Activated CD8-positive, alpha-beta memory T cell treated with anti-CD3 and anti-CD28 coated beads, Interleukin-2, amount 50 U/mL, for 4 hours (primary cell): ENCODE data around the gene ATXN7L2.

Experiments
- DNase-seq: peaks from one replicate; pipeline ENCODE4 v3.0.0-alpha.2; 2020

The ATXN7L2 gene

GRCh38 chr1:109476825-109477224 lies 6.9 kb upstream of the ATXN7L2 start:
- no peak for DNase-seq

GRCh38 chr1:109477821-109478220 lies 5.9 kb upstream of the ATXN7L2 start:
- no peak for DNase-seq

GRCh38 chr1:109478806-109479205 lies 4.9 kb upstream of the ATXN7L2 start:
- DNase-seq: peak; percentile 22

DNA sequence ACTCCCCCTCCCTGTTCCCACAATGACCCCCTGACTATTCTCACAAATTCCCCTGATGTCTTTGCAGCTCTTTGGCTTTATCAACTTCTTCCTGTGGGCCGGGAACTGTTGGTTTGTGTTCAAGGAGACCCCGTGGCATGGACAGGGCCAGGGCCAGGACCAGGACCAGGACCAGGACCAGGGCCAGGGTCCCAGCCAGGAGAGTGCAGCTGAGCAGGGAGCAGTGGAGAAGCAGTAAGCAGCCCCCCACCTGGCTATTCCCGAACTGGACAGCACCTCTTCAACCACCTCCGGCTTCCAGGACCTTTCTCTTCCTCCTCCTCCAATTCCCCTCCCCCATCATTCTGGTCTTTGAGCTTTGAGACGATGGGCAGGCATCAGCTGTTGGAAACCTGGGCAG lies 4.4 kb upstream of the ATXN7L2 start:
- no peak for DNase-seq

- no peak for DNase-seq
Measured at GRCh38 chr1:109479901-109480300, 3.8 kb upstream of the ATXN7L2 start.

GRCh38 chr1:109481646-109482045 lies 2.1 kb upstream of the ATXN7L2 start:
- no peak for DNase-seq

- DNase-seq: no peak
Measured at GRCh38 chr1:109482242-109482641, 1.5 kb upstream of the ATXN7L2 start.

DNA sequence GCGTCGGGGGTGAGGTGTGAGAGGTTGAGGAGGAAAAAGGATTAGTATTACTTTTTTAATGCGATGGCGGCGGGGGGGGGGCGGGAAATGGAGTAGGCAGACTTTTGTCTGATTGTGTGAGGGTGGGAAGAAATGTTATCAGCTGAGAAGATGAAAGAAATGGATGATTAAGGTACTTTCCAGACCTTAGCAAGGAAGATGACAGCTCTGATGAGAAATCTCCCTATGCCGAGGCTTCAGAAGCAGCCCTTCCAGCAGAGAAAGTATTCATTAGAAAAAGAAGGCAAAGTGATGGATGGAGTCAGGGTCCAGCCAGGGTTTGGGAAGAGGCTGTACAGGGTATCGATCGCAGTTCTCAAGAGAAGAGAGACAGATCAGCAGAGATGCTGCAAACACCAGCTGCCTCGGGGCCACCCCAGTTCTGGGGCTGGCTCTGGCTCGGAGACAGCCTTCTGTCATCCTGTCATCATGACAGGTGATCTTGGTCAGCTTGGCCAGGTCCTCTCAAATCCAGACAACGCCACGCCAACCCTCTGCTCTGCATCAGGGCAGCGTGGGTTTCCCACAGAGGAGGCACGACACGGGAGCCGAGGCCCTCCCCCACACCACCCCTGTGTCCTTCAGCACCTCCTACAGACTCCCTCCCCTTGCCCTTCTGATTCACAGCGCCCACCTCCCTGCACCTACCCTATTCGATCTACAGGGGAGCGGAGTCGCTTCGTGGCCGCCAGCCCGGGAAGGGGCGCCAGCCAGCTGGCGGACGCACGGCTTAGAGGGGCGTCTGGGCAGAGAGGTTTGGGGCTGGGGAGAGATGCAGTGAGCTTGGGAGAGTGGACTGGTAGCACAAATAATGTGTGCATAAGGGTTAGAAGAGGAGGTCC lies 674 bp upstream of the ATXN7L2 start:
- peak; percentile 45 for DNase-seq

DNA sequence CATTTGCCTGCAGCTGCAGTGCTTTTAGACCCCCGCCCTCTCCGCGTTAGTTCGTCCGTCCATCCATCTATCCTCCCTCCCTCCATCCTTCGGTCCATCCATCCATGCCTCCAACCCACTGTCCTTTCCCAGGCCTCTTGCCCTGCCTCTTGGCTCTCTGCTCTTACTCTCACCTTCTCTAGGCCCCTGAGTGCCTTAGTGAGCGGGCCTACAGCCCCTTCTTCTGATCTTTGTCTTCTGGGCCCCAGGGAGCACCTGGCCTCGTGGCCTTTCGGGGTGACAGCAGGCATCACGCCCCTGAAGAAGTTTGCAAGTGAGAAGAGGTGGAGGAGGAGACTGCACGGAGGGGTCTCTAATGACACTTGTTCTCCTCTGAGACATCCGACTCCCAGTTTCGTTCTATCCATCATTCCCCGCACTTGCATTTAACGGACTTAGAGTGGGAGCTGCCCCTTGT lies 842 bp downstream of the ATXN7L2 start:
- no peak for DNase-seq

- no peak for DNase-seq
Measured at GRCh38 chr1:109485001-109485400, 1.3 kb downstream of the ATXN7L2 start.

DNA sequence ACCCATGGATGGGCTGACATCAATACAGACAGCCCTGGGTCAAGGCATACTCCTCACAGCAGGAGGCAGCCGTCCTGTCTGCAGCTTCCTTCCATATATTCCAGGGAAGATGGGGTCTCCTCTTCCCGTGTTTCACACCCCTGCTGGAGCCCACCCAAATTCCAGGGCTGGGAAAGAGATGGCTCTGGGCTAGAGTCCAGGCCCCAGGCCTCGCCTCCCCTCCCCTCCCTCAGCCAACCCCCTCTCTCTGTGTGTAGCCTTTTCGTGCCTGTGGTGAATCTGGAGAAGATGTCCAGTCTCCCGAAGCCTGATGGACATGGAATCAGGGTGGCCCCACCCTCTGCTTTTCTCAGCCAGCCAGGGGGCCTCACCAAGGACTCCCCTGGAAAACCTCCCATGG lies 3.6 kb downstream of the ATXN7L2 start:
- DNase-seq: no peak

- DNase-seq: no peak
Measured at GRCh38 chr1:109488201-109488600, 4.5 kb downstream of the ATXN7L2 start.

GRCh38 chr1:109488696-109489095 lies 5.0 kb downstream of the ATXN7L2 start:
- DNase-seq: no peak

DNA sequence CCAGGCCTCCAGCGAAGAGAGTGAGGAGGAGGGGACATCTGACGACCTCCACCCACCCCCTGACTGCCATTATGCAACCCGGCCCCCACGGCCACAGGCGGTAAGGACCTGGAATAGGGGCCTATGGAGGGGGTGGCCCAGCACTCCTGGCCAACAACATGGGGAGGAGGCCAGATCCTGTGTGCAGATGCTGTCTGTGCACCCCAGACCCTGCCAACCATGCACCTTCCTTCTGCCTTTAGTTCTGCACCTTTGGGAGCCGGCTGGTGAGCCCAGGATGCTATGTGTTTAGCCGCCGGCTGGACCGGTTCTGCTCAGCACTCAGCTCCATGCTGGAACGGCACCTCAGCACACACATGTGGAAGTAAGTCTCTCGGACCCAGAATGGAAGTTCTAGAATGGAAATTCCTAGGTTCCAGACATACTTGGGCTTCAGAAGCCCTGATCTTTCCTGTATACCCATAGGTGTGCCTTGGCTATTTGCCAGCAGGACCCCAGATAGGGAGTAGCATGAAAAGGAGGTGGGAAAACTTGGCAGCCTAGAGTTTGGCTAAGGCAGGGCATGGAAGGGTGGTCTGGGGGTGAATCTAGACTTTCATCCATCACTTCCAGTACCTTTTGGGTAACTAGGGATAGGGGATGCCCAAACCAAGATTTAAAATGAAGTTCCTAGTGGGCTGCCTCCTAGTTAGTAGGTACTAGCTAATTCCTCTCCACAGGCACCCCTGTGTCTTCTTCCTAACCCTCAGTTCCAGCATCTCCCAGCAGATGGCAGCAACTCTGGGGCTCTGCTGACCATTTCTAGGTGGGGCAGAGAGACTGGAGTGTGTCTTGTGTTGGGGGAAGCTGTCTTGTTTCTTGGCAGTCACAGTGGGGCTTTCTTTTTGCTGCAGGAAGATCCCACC lies 6.6 kb downstream of the ATXN7L2 start:
- DNase-seq: peak; percentile 78

GRCh38 chr1:109490934-109491302 lies 7.2 kb downstream of the ATXN7L2 start:
- no peak for DNase-seq

DNA sequence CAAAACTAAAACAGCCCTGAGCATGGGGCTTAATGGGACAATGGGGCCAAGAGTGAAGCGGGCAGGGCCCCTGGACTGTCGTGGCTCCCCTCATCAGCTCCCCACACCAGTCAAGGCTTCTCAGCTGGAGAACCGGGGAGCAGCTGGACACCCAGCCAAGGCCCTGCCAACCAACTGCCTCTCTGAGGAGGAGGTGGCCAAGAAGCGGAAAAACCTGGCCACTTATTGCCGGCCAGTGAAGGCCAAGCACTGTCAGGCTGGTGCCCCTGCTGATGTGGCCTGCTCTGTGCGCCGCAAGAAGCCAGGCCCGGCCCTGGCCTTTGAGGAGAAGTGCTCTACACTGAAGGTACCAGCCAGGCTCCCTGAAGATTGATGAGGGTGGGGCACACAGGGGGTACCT lies 7.7 kb downstream of the ATXN7L2 start:
- no peak for DNase-seq

- DNase-seq: no peak
Measured at GRCh38 chr1:109492779-109493178, 9.1 kb downstream of the ATXN7L2 start.

DNA sequence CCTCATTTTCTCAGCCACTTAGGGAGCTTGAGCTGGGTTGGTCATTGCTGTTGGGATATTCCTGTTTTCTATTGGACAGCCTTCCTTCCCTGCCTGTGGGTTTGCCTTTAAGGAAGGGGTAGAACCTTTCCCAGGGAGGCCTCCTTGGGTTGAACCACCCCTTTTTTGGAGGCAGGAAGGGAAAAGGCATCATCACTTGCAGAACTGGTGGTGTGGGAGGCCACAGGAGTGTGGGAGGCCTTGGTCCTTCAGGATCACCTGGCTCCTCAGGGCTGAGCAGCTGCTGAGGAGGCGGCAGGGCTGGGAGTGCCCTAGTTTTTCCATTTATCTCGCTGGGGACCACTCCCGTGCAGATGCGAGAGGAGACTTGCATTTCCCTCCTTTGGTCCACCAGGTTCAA lies 9.5 kb downstream of the ATXN7L2 start:
- DNase-seq: no peak

DNA sequence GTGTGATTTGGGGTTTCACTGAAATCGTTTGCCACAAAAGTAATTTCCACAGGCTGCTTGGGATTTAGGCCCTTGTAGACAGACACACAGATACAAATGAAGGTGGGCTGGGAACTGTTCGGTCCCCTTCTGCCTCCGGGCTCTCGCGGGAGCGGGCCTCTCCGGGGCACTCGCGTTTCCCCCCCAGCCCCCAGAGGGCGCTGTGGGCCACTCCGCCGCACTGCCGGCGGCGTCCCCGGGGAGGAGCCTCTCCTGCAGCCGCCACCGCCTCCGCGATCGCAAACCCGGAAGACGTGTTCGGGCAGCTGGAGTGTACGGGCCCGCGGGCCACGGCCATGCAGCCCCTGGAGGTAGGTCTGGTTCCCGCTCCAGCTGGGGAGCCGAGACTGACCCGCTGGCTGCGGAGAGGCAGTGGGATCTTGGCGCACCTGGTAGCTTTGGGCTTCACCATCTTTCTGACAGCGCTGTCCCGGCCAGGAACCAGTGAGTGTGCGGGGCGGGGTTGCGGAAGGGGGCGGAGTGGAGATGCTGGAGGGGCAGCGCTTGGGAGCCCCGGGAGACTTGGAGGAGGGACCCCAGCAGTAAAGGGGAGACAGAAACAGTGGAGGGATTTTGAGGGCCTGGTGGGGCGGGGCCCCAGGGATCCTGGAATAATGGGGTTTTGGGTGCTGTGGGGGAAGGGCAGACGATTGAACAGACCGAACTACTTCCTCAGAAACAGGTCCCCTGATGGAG lies 10.3 kb downstream of the ATXN7L2 start, which contains the start of gene CYB561D1:
TSS of gene CYB561D1 (plus strand) at position 290 of the 735 bp plus-strand sequence. CDS start at position 336, 46 bp downstream.
- peak; percentile 91 for DNase-seq

DNA sequence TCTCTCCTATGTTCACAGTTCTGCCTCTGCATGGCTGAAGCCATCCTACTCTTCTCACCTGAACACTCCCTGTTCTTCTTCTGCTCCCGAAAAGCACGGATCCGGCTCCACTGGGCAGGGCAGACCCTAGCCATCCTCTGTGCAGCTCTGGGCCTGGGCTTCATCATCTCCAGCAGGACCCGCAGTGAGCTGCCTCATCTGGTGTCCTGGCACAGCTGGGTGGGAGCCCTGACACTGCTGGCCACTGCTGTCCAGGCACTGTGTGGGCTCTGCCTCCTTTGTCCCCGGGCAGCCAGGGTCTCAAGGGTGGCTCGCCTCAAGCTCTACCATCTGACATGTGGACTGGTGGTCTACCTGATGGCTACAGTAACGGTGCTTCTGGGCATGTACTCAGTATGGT lies 12.0 kb downstream of the ATXN7L2 start:
- DNase-seq: no peak

DNA sequence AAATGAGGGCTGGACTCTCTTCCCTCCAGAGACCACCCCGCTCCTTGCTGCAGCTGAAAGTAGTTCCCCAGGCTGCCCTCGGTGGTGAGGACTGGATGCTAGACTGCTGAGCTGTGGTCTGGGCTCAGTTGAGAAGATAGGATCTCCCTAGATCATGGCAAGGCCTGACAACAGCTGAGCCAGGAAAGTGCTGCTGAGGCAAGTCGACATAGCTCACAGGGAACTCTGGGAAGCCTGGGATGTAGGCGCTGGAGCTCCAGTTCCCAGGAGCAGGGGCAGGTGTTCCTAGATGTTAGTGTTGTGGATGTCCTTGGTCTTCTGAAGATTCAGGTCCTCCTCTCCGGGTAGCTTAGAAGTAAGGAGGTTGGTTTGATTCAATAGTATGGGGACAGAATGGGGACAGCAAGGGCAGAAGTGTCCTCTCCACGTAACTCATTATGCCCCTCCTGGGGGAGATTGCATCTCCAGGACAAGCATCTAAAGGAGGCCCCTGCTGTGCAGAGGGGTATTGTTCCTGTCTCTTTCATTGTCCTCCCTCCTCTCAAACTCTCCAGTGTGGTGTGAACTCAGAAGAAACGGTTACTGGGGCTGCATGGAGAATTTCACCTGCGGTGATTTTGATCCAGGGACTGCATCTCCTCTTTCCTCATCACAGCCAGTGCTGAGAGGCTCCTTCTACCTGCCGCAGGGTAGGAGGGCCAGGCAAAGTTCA lies 13.9 kb downstream of the ATXN7L2 start:
- no peak for DNase-seq

DNA sequence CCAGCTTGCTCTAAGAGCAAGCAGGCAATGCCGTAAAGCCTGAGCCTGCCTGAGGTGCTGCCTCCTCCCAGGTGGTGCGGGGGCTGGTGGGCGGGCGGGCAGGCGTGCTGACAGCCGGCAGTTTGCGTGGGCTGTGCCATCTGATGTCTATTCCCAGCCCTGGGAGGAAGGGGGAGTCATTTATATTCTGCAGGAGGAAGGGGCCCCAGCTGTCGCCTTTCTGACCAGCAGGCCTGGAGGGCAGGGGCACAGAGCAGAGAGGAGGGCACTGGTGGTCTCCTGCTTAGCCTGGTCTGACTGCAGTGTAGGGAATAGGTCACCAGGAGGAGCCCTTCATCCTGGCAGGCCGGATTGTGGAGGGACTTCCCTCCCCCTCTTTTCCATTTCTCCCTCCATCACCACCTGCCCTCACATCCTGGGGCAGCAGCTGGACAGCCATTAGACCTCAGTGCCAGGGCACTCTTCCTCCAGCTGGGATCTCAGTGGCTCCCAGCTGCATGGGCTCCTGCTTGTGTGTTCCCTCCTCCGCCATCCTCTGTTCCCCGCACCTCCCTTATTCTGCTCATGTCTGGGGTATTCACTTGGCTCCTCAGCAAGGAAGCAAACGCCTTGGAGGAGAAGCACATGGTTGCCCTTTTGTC lies 14.6 kb downstream of the ATXN7L2 start:
- DNase-seq: peak; percentile 50
